Upper lobe of left lung (tissue), 4 donors: ENCODE results near the gene GFPT2.

Experiments used
- POLR2A ChIP-seq, 4 donors: fragments of 450-650 bp; IDR thresholded peaks; one replicate each; pipeline ENCODE4 v1.5.1; 2016 to 2017; ENCODE audit warnings: antibody characterized with exemption in 4 of 4, mild to moderate bottlenecking in 2 of 4
- POLR2AphosphoS5 ChIP-seq, 2 donors: sonication (generic); formaldehyde crosslinking; IDR thresholded peaks; one replicate each; pipeline ENCODE4 v1.5.1; 2017; ENCODE audit warnings: antibody characterized with exemption in 2 of 2
- TF ChIP-seq, protein P1 (sequence below), 6 experiments: fragments of 450-650 bp in 4 of 6; fragments of 200-600 bp in 2 of 6; sonication (generic) in 2 of 6; IDR thresholded peaks; one replicate each; pipeline ENCODE4 v1.5.1; 2016 to 2019; ENCODE audit warnings: antibody characterized with exemption in 6 of 6

GRCh38 chr5:180283026-180283615 is 70.0 kb downstream of the GFPT2 start:
- TF ChIP-seq, protein P1, sequence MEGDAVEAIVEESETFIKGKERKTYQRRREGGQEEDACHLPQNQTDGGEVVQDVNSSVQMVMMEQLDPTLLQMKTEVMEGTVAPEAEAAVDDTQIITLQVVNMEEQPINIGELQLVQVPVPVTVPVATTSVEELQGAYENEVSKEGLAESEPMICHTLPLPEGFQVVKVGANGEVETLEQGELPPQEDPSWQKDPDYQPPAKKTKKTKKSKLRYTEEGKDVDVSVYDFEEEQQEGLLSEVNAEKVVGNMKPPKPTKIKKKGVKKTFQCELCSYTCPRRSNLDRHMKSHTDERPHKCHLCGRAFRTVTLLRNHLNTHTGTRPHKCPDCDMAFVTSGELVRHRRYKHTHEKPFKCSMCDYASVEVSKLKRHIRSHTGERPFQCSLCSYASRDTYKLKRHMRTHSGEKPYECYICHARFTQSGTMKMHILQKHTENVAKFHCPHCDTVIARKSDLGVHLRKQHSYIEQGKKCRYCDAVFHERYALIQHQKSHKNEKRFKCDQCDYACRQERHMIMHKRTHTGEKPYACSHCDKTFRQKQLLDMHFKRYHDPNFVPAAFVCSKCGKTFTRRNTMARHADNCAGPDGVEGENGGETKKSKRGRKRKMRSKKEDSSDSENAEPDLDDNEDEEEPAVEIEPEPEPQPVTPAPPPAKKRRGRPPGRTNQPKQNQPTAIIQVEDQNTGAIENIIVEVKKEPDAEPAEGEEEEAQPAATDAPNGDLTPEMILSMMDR (IDR thresholded peaks at IDR 0.05), result no peak
- TF ChIP-seq POLR2AphosphoS5 (IDR thresholded peaks at IDR 0.05), result no peak
- TF ChIP-seq POLR2A (IDR thresholded peaks at IDR 0.05), result no peak
